ENCODE measurements around the gene TRAPPC3L. TPM values are rescaled to one million over a fixed set of nuclear protein-coding genes. Genes with fewer than 3 reads are reported as not detected.

Gene TRAPPC3L
- total and polyA plus RNA-seq, 2 of the 8 experiments (the other 6 are each of a cell fraction or from before 2014, with no cell fraction given): not detected

DNA sequence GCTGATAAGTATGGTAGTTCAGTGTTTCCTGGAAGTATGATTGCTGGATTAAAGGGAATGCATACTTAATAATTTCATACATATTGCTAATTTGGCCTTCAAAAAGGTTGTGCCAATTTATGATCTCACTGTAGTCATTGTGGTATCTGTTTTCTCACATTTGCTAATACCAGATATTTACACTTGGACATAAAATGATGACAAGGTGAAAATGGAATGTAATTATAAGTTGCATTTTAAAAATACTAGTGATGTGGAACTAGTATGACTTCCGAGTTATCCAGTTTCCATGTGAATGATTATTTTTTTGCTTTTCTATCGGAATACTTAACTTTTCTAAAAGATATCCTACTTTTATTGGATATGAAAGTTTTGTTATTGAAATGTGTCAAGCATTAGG lies 41.3 kb upstream of the TRAPPC3L start:
- H3K27me3 ChIP-seq (replicated peaks in 1 of 4; ENCODE audit: control insufficient read depth in 3 of 4, extremely low read depth in 1 of 4, insufficient read depth in 3 of 4, low read length in 3 of 4): peaks cover 0 to 1% (median 0%) of the 10 kb centered on the region in 4 experiments; a peak in 1 of 7 replicates
- no peak overlapping the region for H4K5ac ChIP-seq (ENCODE audit: insufficient read length, low read depth, low read length)
- no peak overlapping the region for H4K91ac ChIP-seq (replicated peaks; ENCODE audit: insufficient read length, low read length)
- H3K4ac ChIP-seq (replicated peaks; ENCODE audit: insufficient read length, low read depth, low read length): no peak overlapping the region
- H3K79me2 ChIP-seq (ENCODE audit: control insufficient read depth in 1 of 2, insufficient read depth in 2 of 2, low read length in 2 of 2): no peaks in the 10 kb centered on the region
- H3K36me3 ChIP-seq (ENCODE audit: control insufficient read depth in 2 of 4, insufficient read depth in 4 of 4, low read length in 3 of 4): peaks cover 0 to 26% (median 4%) of the 10 kb centered on the region in 4 experiments; a peak in 5 of 8 replicates
- no peak overlapping the region for H3K4me2 ChIP-seq (ENCODE audit: insufficient read depth in 1 of 2, low read depth in 2 of 2, low read length in 2 of 2)
- no peak overlapping the region for H3K14ac ChIP-seq (ENCODE audit: insufficient read length)
- H3K18ac ChIP-seq (ENCODE audit: extremely low read depth, low read length): no peak overlapping the region
- no peaks in the 10 kb centered on the region for H3K9me3 ChIP-seq (ENCODE audit: insufficient read depth in 2 of 2, low read depth in 1 of 2, low read length in 1 of 2)
- H2AK5ac ChIP-seq (ENCODE audit: low read depth, low read length): no peak overlapping the region
- DNase-seq (ENCODE audit: low read depth in 1 of 2, low spot score in 2 of 2) (no peak), FAIRE-seq (no peak)
- H3K23ac ChIP-seq (ENCODE audit: insufficient read length): no peak overlapping the region
- H3K9ac ChIP-seq (replicated peaks in 1 of 4; ENCODE audit: extremely low read depth in 1 of 4, low read depth in 3 of 4, low read length in 3 of 4): no peak overlapping the region
- no peak overlapping the region for H2BK120ac ChIP-seq (replicated peaks; ENCODE audit: low read depth, low read length)
- H3K27ac ChIP-seq (ENCODE audit: low read depth, low read length): no peak overlapping the region
- no peak overlapping the region for H2BK15ac ChIP-seq (ENCODE audit: low read length)
- H2BK20ac ChIP-seq (ENCODE audit: low read length): no peak overlapping the region
- POLR2A ChIA-PET (ENCODE audit: partially characterized antibody): interaction anchor here (1.2 kb wide), 1 partner anchor 29 kb away, joined by 5 read pairs; the partner anchor contains the start of gene RSPH4A
- CTCF ChIA-PET (ENCODE audit: partially characterized antibody): no interaction called here
- no peaks in the 10 kb centered on the region for H3K79me1 ChIP-seq (ENCODE audit: low read depth, low read length)
- no peak overlapping the region for H3K56ac ChIP-seq (replicated peaks; ENCODE audit: insufficient read length, low read depth, low read length)
- H4K20me1 ChIP-seq (replicated peaks in 1 of 2; ENCODE audit: control insufficient read depth in 1 of 2, insufficient read depth in 2 of 2, low read length in 2 of 2): no peaks in the 10 kb centered on the region
- H3K4me1 ChIP-seq (replicated peaks in 1 of 4; ENCODE audit: control insufficient read depth in 3 of 4, insufficient read depth in 4 of 4, low read length in 3 of 4): no peaks in the 10 kb centered on the region
- WGBS, 2 experiments (ENCODE audit: extremely low coverage in 1 of 2, insufficient coverage in 1 of 2, insufficient read length in 1 of 2, insufficient replicate concordance in 2 of 2, low coverage in 1 of 2, low lambda C conversion rate in 2 of 2, missing lambda C conversion rate in 1 of 2): 91% methylated on average over 2 of the region's 2 CpGs; no CpG with 5 or more reads in 1 of the 2 experiments
- H3K4me3 ChIP-seq (ENCODE audit: extremely low read depth in 1 of 4, insufficient read depth in 2 of 4, low read depth in 3 of 4, low read length in 4 of 4): no peak overlapping the region
- peaks cover 3% of the 10 kb centered on the region; the same call in 1 of the 2 replicates for H3K23me2 ChIP-seq (ENCODE audit: low read depth, low read length)
- no peak overlapping the region for H4K8ac ChIP-seq (ENCODE audit: extremely low read depth, insufficient read depth, low read length)
- H2BK5ac ChIP-seq (ENCODE audit: low read depth, low read length): no peak overlapping the region
- H2BK12ac ChIP-seq (ENCODE audit: low read depth, low read length): no peak overlapping the region
- H2AFZ ChIP-seq (ENCODE audit: low read length): no peak overlapping the region
- TF ChIP-seq BACH1 (IDR thresholded peaks at IDR 0.05; ENCODE audit: low read length): no peak
- no peak for TF ChIP-seq TBP (IDR thresholded peaks at IDR 0.05; ENCODE audit: low read depth, low read length)
- no peak for TF ChIP-seq CBX8 (IDR thresholded peaks at IDR 0.05; ENCODE audit: borderline replicate concordance, low read depth, low read length)
- TF ChIP-seq, protein P1, sequence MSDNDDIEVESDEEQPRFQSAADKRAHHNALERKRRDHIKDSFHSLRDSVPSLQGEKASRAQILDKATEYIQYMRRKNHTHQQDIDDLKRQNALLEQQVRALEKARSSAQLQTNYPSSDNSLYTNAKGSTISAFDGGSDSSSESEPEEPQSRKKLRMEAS (IDR thresholded peaks at IDR 0.05): no peak
- TF ChIP-seq GTF2F1 (IDR thresholded peaks at IDR 0.05; ENCODE audit: borderline replicate concordance, low read depth, low read length): no peak
- TF ChIP-seq KDM4A (IDR thresholded peaks at IDR 0.05; ENCODE audit: low read depth, low read length, severe bottlenecking): no peak
- TF ChIP-seq HDAC6 (IDR thresholded peaks at IDR 0.05; ENCODE audit: low read depth, low read length): no peak
- TF ChIP-seq SUZ12 (IDR thresholded peaks at IDR 0.05; ENCODE audit: low read length): no peak
- no peak for TF ChIP-seq SIN3A (conservative IDR thresholded peaks at IDR 0.05 in 1 of 2, IDR thresholded peaks at IDR 0.05 in 1 of 2; ENCODE audit: low read depth in 1 of 2, low read length in 2 of 2)
- TF ChIP-seq, protein P2, sequence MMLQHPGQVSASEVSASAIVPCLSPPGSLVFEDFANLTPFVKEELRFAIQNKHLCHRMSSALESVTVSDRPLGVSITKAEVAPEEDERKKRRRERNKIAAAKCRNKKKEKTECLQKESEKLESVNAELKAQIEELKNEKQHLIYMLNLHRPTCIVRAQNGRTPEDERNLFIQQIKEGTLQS (IDR thresholded peaks at IDR 0.05; ENCODE audit: insufficient read depth, low read depth, low read length): no peak
- no peak for TF ChIP-seq NANOG (IDR thresholded peaks at IDR 0.05; ENCODE audit: insufficient read depth, low read depth, low read length, poor library complexity, severe bottlenecking)
- TF ChIP-seq NRF1 (IDR thresholded peaks at IDR 0.05; ENCODE audit: low read depth, low read length): no peak
- no peak for TF ChIP-seq TEAD4 (IDR thresholded peaks at IDR 0.05; ENCODE audit: low read depth, low read length)

All from H1 (cell line).